IPS-18c (cell line): ENCODE measurements around the gene DUSP19.
"Not testable (repeated sequence)": the region's sequence is repeated elsewhere in the genome, so short reads cannot be mapped to it uniquely, and the experiment has no call there.

Source experiments
- H3K4me3 ChIP-seq: 2 replicates; pipeline ENCODE4 v1.7.0; 2013; ENCODE audit warnings: low read depth, mild to moderate bottlenecking, low read length, moderate library complexity; ENCODE audit not compliant: insufficient read depth
- H3K9me3 ChIP-seq: one replicate; pipeline ENCODE4 v1.6.1; 2013; ENCODE audit warnings: mild to moderate bottlenecking, low read length, moderate library complexity; ENCODE audit not compliant: control insufficient read depth, insufficient read depth

DUSP19 gene

GRCh38 chr2:183078464-183079138, at the start of gene DUSP19:
TSS of gene DUSP19 (plus strand) at chr2:183078747. CDS start at chr2:183078934, 187 bp downstream.
- Histone ChIP-seq H3K9me3 (no peaks in the 10 kb centered on the region), H3K4me3 (peak within 1 kb of the TSS; percentile 55)

DNA sequence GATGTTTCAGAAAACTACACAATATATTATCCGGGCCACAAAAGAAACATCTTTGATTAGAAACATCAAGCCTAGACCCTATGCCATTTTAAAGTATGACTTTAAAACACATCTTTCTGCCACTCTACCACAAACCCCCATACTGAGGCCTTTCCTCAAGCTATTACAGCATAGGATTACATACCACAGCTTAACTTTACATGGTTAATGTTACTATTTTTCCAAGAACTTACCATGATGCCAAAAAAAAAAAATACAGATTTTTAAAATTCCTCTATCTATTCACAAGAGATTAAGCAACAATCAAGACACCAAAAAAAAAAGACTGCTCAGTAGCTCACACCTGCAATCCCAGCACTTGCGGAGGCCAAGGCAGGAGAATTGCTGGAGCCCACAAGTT, 49.3 kb upstream of the DUSP19 start:
- H3K4me3 ChIP-seq, result no peak overlapping the region

DNA sequence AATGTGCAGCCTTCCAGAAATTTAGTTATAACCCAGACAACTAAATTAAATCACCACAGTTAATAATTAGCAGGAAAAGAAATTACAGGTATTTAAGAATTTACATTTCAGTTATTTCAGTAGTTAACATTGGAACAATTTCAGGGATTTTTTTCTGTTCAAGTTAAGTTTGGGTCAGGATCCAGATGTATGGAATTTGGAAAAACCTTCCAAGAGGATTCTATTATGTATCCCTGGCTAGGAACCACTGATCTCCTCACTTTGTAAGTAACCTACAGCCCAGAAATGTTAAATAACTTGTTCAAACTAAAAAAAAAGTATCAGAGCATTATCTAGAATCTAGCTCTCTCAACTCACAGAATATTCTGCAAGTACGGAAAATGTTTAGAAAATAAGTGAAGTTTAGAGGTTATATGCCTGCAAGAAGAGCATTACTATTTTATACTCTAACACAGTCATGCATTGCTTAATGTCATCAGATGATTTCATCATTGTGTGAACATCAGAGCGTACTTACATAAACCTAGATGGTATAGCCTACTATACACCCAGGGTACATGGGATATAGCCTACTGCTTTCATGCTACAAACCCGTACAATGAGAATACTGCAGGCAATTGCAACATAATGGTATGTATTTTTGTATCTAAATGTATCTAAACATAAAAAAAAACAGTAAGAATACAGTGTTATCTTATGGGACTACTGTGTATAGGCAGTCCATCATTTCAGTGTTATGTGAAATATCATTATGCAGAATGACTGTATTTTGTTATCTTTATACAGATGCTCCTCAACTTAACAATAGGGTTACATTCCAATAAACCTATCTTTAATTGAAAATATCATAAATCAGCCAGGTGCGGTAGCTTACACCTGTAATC, 46.4 kb upstream of the DUSP19 start:
- Histone ChIP-seq H3K4me3 (no peak overlapping the region), H3K9me3 (no peaks in the 10 kb centered on the region)

More for the DNA sequence above, 49.3 kb upstream of the DUSP19 start:
- no peaks in the 10 kb centered on the region for H3K9me3 ChIP-seq

GRCh38 chr2:183033951-183034350, 44.6 kb upstream of the DUSP19 start:
- H3K9me3 ChIP-seq, result no peaks in the 10 kb centered on the region
- no peak overlapping the region for H3K4me3 ChIP-seq

GRCh38 chr2:183034806-183035205, 43.7 kb upstream of the DUSP19 start:
- no peak overlapping the region for H3K4me3 ChIP-seq

DNA sequence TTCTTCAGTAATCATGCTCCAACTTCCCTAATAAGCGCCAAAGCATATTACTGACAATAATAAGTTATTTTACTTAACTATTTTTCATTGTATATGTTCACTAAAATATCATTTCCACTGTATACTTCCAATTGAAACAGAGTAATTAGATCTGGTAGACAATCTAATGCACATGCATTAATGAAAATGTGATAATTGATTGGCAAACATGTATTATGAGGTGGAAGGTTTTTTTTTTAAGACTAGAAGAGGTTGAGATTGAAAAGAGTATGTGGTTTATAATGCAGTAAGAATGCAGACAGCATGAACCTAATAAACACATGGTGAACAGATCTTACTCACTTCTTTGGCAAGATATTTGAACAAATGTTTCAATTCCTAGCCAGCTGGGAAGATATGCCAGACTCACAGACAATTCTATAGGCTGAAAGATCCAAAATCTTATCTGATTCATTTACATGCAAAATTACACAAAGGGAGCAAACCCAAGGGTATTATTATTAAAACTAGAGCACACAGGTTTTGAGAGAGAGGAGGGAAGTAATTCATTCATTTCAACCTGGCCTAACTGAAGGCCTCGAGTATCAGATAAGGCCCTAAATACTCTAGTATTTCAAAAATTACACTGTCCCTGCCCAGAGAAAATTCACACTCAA, 43.1 kb upstream of the DUSP19 start:
- Histone ChIP-seq H3K4me3 (no peak overlapping the region), H3K9me3 (no peaks in the 10 kb centered on the region)

More at GRCh38 chr2:183034806-183035205, 43.7 kb upstream of the DUSP19 start:
- H3K9me3 ChIP-seq, result no peaks in the 10 kb centered on the region

GRCh38 chr2:183035954-183036669, 42.4 kb upstream of the DUSP19 start:
- Histone ChIP-seq H3K4me3 (peak overlapping the region; percentile 37), H3K9me3 (no peaks in the 10 kb centered on the region)

GRCh38 chr2:183037074-183037552, 41.4 kb upstream of the DUSP19 start:
- Histone ChIP-seq H3K4me3 (peak overlapping the region; percentile 57), H3K9me3 (no peaks in the 10 kb centered on the region)

- no peaks in the 10 kb centered on the region for H3K9me3 ChIP-seq
- H3K4me3 ChIP-seq, result peak overlapping the region; percentile 57
Measured at GRCh38 chr2:183037553-183038340, 40.8 kb upstream of the DUSP19 start.

- Histone ChIP-seq H3K9me3 (no peaks in the 10 kb centered on the region), H3K4me3 (peak within 1 kb of the TSS; percentile 57)
Measured at GRCh38 chr2:183038341-183039300, 39.9 kb upstream of the DUSP19 start, which contains the start of gene NCKAP1. TSS of gene NCKAP1 (minus strand) at chr2:183038457. CDS start at chr2:183038099, 358 bp downstream.

GRCh38 chr2:183040604-183041003, 37.9 kb upstream of the DUSP19 start:
- H3K9me3 ChIP-seq, result no peaks in the 10 kb centered on the region

DNA sequence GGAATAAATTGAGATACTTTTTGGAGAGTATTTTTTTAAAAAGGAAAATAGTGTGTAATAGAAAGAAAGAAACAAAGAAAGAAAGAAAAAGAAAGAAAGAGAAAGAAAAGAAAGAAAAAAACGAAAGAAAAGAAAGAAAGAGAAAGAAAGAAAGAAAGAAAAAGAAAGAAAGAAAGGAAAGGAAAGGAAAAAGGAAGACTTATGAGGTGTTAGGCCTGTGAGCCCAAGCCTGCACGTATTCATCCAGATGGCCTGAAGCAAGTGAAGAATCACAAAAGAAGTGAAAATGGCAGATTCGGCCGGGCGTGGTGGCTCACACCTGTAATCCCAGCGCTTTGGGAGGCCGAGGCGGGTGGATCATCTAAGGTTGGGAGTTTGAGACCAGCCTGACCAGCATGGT, 35.0 kb upstream of the DUSP19 start:
- H3K9me3 ChIP-seq, H3K4me3 ChIP-seq: not testable (repeated sequence)

More at GRCh38 chr2:183040604-183041003, 37.9 kb upstream of the DUSP19 start:
- no peak overlapping the region for H3K4me3 ChIP-seq

DNA sequence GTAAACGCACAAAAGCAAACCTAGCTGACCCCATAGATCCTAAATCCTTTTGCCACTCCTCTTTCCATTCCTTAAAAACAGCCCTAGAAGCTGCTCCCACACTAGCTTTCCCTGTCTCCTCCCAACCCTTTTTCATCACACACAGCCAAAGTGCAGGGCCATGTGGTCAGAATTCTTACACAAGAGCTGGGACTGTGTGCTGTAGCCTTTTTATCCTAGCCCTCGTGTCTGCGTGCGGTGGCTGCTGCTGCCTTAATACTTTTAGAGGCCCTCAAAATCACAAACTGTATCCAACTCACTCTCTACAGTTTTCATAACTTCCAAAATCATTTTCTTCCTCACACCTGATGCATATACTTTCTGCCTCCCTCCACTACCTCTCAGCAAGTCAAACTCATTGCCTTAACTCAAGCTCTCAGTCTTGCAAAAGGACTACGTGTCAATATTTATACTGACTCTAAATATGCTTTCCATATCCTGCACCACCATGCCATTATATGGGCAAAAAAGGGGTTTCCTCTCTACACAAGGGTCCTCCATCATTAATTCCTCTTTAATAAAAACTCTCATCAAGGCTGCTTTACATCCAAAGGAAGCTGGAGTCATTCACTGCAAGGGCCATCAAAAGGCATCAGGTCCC, 30.9 kb upstream of the DUSP19 start:
- H3K4me3 ChIP-seq, result not testable (repeated sequence)

DNA sequence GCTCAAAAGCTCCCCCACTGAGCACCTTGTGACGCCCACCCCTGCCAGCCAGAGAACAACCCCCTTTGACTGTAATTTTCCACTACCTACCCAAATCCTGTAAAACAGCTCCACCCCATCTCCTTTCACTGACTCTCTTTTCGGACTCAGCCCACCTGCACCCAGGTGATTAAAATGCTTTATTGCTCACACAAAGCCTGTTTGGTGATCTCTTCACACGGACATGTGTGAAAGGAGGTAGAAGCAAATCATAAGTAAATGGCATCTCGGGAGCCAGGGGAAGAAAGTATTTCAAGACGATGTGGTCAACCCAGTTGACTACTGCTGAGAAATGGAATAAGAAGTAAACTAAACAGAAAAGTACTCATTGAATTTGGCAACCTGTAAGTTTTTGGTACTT, 29.1 kb upstream of the DUSP19 start:
- H3K9me3 ChIP-seq, result no peaks in the 10 kb centered on the region
- no peak overlapping the region for H3K4me3 ChIP-seq

More for the DNA sequence above, 30.9 kb upstream of the DUSP19 start:
- H3K9me3 ChIP-seq, result not testable (repeated sequence)
